ENCODE data around the gene APOBEC3F.

DNA sequence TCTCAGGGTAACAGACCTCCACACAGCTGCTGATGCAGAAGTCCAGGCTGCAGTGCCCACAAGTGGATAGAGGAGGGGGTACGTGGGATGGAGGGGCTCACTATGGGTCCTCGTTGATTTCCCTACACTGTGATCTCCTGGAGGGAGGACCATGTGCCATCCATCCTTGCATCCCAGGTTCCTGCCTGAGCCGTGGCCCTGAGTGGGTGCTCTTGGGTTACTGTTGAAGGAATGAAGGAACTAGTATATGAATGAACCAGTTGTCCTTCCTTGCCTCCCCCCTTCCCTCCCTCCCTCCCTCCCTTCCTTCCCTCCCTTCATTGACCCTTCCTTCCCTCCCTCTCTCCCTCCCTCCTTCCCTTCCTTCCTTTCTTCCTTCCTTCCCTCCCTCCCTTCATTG, 43.1 kb upstream of the APOBEC3F start:
- no peak for TF ChIP-seq EZH2 (IDR thresholded peaks at IDR 0.05)
- no peak for TF ChIP-seq POLR2AphosphoS5 (IDR thresholded peaks at IDR 0.05; ENCODE audit: borderline replicate concordance, low read depth, low read length)
